NCI-H526 treated with DMSO at 0.1 percent for 48 hours (cell line): Measurements from ENCODE around the gene IQCM.

Experiments used
- DNase-seq: peaks from one replicate; lab custom pipeline; 2025; lab: John Stamatoyannopoulos, UW

IQCM gene

DNA sequence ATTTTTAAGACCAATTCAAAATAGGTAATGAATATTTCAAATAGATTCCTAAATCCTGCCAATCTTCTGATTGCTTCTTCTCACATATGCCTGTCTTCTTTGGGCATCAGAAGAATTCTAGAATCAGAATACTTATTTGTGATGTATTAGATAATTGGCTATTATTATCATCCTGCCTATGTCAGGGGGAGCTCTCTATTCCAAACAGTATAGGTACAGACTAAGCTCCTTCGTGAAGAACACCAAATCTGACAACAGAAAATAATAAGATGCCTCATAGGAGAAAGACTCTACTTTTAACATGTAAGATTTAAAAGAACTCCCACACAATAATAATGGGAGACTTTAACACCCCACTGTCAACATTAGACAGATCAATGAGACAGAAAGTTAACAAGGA is at the start of gene IQCM:
TSS of gene IQCM (minus strand) at position 101 of the 400 bp plus-strand sequence. CDS start 73,152 bp downstream, outside the sequence.
- no peak for DNase-seq

DNA sequence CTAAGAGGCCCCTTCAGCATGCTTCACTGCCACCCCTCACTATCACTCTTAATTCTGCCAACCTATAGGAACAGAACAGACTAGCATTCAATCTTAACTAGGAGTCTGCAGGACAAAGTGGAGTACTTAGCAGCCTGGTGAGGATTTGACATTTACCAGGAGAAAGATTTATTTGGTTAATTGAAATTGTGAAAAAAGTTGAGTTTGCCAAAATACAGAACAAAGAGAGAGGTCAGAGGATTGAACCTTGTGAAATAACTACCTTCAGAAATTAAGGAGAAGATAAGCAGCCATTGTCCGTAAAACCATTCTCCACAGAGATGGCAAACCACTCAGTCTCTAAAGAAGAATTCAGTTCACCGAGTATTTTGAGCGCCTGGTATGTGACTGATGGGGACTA is 41.8 kb upstream of the IQCM start:
- DNase-seq: no peak

- DNase-seq: no peak
These were observed 30.1 kb upstream of the IQCM start for GRCh38 chr4:149845743-149846142.

DNA sequence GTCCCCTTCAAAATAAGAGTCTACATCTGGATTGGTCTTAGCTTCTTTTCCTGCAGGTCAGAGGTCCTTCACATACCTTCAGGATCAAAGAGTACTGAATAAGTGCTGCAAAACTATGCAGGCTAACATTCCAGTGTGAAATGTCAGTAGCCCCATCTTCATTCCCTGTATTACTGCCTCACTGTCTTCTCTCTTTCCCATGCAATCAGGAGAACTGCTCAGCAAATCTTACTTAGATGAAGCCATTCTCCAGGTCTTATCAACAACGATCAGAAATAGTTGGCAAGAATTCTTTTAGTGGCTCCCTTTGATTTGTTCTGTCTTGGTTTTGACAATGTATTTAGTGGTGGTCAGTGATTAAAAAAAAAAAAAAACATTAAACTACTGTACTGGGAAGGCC is 26.0 kb upstream of the IQCM start:
- DNase-seq: no peak

- no peak for DNase-seq
These were observed 22.4 kb upstream of the IQCM start for GRCh38 chr4:149838036-149838435.

GRCh38 chr4:149836546-149836945 is 20.9 kb upstream of the IQCM start:
- no peak for DNase-seq

DNA sequence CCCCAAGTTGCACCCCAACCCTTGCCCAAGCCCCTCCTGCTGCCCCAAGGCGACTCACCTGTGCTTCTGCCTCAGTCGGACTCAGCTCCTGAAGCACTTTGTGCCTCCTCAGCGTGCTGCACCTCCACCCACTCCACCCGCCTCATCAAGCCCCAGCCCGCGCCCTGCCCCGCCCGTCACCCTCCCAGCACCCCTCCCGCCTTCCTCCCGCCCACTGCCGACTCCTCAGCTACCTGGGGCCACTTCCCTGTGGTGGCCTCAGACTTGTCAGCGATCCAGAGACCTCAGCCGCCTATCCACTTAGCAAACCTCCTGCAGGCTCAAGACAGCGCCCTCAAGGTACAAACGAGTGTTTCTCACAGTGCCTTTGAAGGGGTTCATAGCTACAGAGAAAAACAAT is 19.6 kb upstream of the IQCM start:
- no peak for DNase-seq

- no peak for DNase-seq
These were observed 16.1 kb upstream of the IQCM start for GRCh38 chr4:149831656-149832208.

DNA sequence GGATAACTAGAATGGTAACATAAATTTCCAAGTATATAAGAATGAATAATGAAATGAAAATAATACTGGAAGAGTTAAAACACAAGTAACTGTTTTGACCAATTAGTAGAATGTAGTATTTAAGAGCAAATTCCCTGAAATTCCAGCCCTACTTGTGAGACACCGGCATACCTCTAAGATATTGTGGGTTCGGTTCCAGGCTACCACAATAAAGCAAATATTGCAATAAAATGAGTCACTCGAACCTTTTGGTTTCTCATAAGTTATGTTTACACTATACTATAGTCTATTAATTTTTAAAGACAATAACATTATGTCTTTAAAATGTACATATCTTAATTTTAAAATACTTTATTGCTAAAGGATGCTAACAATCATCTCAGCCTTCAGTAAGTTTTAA is 15.2 kb upstream of the IQCM start:
- no peak for DNase-seq

DNA sequence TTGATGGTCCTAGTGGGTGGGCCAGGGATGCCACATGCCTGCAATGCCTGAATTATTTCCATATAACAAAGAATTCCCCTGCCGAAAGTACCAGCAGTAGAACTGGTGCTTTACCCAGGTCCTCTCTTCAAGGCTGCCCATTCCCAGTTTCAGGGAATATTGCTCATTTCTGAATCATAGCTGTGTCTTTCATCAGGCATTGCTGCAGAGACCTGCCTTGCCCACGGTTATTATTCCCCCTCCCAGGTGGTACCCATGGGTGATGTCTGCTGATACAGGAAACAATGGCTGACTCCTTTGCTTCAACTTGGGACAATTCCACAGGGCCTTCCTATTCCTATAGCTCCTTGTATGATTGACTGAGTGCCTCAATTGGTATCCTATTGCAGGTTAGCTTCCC is 9.7 kb upstream of the IQCM start:
- DNase-seq: no peak

DNA sequence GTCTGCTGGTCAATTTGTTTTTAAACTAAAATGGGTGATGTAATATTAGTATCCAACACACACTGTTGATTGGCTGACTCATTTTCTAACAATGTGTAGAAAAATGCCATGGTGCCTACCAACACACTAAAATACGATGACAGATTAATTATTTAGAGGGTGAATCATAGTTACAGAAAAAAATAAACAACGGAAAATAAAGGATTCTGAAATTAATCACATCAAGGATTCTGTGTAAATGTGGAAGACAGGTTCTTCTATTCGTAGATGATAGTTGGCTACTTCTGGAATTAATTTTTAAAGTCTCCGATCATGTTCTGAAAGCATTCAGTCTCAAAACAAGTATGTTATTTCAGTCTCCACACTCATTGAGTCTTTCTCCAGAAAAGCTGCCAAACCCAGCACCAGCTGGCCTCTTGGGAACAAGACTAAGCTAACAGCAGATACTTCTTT is 8.2 kb upstream of the IQCM start:
- DNase-seq: no peak

GRCh38 chr4:149801416-149801815 is 14.2 kb downstream of the IQCM start:
- no peak for DNase-seq

DNA sequence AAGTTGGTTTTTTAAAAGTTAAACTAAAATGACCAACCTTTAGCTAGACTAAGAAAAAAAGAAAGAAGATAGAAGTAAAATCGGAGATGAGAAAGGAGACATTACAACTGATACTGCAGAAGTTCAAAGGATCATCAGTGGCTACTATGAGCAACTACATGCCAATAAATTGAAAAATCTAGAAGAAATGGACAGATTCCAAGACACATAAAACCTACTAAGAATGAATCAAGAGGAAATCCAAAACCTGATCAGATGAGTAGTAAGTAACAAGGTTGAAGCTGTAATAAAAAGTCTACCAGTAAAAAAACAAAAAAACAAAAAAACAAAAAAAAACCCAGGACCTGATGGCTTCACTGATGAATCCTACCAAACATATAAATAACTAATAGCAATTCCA is 16.1 kb downstream of the IQCM start:
- no peak for DNase-seq

DNA sequence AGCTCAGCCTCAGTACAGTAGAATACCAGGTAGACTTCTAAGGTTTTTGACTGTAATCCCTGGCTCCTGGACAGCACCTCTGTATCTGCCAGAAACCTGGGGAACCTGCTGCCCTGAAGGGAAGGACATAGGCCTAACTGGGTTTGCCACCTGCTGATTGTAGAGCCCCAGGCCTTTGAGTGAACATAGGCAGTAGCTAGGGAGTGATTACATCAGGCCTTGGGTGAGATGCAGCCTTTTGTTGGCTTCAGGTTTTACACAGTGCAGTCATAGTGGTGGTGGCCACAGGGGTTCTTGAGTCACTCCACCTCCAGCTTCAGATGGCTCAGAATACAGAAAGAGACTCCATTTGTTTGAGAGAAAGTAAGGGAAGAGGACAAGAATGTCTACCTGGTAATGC is 19.3 kb downstream of the IQCM start:
- no peak for DNase-seq

DNA sequence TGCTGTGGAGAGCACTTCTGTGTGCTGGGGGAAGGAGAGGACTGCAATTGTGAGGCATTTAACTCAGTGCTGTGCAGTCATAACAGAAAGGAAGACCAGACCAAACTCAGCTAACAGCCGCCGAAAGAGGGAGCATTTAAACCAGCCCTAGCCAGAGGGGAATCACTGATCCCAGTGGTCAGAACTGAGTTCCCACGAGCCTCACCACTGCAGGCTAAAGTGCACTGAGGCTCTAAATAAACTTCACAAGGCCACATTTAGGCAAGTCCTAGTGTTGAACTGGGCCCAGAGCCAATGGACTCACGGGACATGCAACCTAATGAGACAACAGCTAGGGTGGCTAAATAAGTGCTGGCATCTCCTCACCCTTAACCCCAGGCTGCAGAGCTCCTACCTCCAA is 20.4 kb downstream of the IQCM start:
- DNase-seq: no peak

- DNase-seq: no peak
These were observed 21.3 kb downstream of the IQCM start for GRCh38 chr4:149794352-149794751.

DNA sequence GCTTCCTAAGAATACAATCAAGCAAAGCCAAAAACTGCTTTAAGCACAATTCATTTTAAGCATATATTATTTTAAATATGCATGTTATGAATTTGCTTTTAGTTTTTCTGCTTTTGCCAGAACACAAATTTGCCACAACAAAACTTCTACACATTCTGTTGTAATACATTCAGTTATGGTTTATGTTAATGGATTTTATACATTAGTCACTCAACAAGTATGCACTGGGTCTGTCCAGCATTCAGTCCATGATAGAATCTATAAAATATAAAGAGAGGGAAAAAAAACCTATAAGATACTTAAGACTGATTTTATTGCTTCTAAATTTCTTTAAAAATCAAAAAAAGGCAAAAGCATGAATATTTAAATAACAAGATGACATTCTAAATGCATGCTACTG is 22.2 kb downstream of the IQCM start:
- DNase-seq: no peak

GRCh38 chr4:149791851-149792250 is 23.8 kb downstream of the IQCM start:
- no peak for DNase-seq

GRCh38 chr4:149790172-149790907 is 25.3 kb downstream of the IQCM start:
- DNase-seq: no peak

GRCh38 chr4:149788300-149788699 is 27.3 kb downstream of the IQCM start:
- DNase-seq: no peak

DNA sequence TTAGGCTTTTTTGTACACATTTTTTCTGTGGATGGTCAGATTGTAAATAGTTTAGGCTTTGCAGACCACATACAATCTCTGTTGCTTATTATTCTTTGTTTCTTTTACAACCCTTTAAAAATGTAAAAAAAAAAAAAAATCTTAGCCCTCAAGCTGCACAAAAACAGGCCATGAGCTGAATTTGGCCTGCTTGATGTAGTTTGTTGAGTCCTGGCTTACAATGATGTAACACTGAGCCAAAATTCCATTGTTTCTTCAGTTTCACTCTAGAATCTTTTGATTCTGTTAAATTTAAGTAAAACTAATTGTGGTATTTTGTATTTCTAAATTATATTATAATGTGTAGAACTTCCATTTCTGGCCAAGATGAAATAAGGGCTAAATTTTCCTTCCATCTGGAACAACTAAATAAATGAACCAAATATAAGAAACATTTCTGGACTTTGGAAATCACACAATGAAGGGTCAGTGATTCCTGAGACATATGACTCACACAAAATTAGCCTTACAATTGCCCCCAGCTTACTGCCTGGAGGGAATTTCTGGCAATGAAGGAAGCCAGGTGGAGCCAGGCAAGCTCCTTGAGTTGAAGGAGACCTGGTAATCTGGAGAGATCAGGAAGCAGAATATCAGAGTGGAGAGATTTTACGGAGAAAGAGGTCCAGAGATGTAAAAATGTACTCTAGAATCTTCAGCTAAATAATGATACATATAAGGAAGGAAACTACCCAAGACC is 29.8 kb downstream of the IQCM start:
- no peak for DNase-seq

- no peak for DNase-seq
These were observed 31.6 kb downstream of the IQCM start for GRCh38 chr4:149784018-149784417.

- DNase-seq: no peak
These were observed 34.5 kb downstream of the IQCM start for GRCh38 chr4:149781150-149781549.
